Loucy (cell line): Measurements from ENCODE around the gene PPM1N.

Source experiments
- H2AFZ ChIP-seq: fragments of 200-600 bp; sonication (generic); 2 replicates; pipeline ENCODE4 v1.6.0; 2016; ENCODE audit warnings: antibody characterized with exemption, mild to moderate bottlenecking, low read length, moderate library complexity
- H3F3A ChIP-seq: fragments of 200-600 bp; 2 replicates; pipeline ENCODE4 v1.6.0; 2016; ENCODE audit warnings: antibody characterized with exemption, low read depth, mild to moderate bottlenecking
- H3K27me3 ChIP-seq: fragments of 200-600 bp; sonication (generic); 2 replicates; pipeline ENCODE4 v1.6.1; 2014; ENCODE audit warnings: low read length, mild to moderate bottlenecking; ENCODE audit not compliant: insufficient read depth, poor library complexity, severe bottlenecking
- H3K36me3 ChIP-seq: fragments of 200-600 bp; sonication (generic); 2 replicates; pipeline ENCODE4 v1.6.1; 2016; ENCODE audit warnings: low read length; ENCODE audit not compliant: insufficient read depth
- H3K4me1 ChIP-seq: fragments of 200-600 bp; sonication (generic); 2 replicates; pipeline ENCODE4 v1.5.1; 2014; ENCODE audit warnings: low read length, mild to moderate bottlenecking; ENCODE audit not compliant: insufficient read depth, poor library complexity, severe bottlenecking
- H3K4me2 ChIP-seq: fragments of 200-600 bp; sonication (generic); 2 replicates; pipeline ENCODE4 v1.6.0; 2014; ENCODE audit warnings: antibody characterized with exemption, low read length, low read depth, mild to moderate bottlenecking; ENCODE audit not compliant: poor library complexity, severe bottlenecking
- H3K4me3 ChIP-seq: fragments of 200-600 bp; sonication (generic); 2 replicates; pipeline ENCODE4 v1.5.1; 2014; ENCODE audit warnings: low read length, mild to moderate bottlenecking, mixed read lengths; ENCODE audit not compliant: poor library complexity, severe bottlenecking
- H3K79me2 ChIP-seq: fragments of 200-600 bp; sonication (generic); 2 replicates; pipeline ENCODE4 v1.6.1; 2014; ENCODE audit warnings: low read length; ENCODE audit not compliant: insufficient read depth
- H3K9ac ChIP-seq: fragments of 200-600 bp; sonication (generic); 2 replicates; pipeline ENCODE4 v1.6.0; 2014; ENCODE audit warnings: mild to moderate bottlenecking, low read depth, low read length, moderate library complexity; ENCODE audit not compliant: poor library complexity, severe bottlenecking
- H3K9me2 ChIP-seq: fragments of 200-600 bp; sonication (generic); replicated peaks from 2 replicates; pipeline ENCODE4 v1.6.1; 2016; ENCODE audit warnings: low read depth, low read length, mixed read lengths
- H3K9me3 ChIP-seq: fragments of 200-600 bp; sonication (generic); 2 replicates; pipeline ENCODE4 v1.6.1; 2014; ENCODE audit warnings: mild to moderate bottlenecking, antibody characterized with exemption, low read length, low read depth; ENCODE audit not compliant: insufficient read depth
- H4K20me1 ChIP-seq: fragments of 200-600 bp; sonication (generic); 2 replicates; pipeline ENCODE4 v1.6.0; 2014; ENCODE audit warnings: antibody characterized with exemption, low read length, mild to moderate bottlenecking; ENCODE audit not compliant: insufficient read depth, poor library complexity, severe bottlenecking
- EZH2phosphoT487 ChIP-seq: fragments of 200-600 bp; IDR thresholded peaks from 2 replicates; pipeline ENCODE4 v1.6.1; 2018; ENCODE audit warnings: antibody characterized with exemption, mild to moderate bottlenecking, moderate library complexity, borderline replicate concordance
- TF ChIP-seq, protein P1 (sequence below): fragments of 200-600 bp; sonication (generic); conservative IDR thresholded peaks from 2 replicates; pipeline ENCODE4 v1.5.1; 2014; ENCODE audit warnings: mild to moderate bottlenecking, antibody characterized with exemption, low read length

Gene PPM1N

DNA sequence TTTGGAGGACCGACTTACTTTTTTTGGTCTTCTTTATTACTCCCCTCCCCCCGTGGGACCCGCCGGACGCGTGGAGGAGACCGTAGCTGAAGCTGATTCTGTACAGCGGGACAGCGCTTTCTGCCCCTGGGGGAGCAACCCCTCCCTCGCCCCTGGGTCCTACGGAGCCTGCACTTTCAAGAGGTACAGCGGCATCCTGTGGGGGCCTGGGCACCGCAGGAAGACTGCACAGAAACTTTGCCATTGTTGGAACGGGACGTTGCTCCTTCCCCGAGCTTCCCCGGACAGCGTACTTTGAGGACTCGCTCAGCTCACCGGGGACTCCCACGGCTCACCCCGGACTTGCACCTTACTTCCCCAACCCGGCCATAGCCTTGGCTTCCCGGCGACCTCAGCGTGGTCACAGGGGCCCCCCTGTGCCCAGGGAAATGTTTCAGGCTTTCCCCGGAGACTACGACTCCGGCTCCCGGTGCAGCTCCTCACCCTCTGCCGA lies 30.0 kb upstream of the PPM1N start:
- no peak overlapping the region for H2AFZ ChIP-seq
- H3K4me1 ChIP-seq, result peaks cover 18% of the 10 kb centered on the region
- H3K4me3 ChIP-seq, result peak overlapping the region; percentile 87

DNA sequence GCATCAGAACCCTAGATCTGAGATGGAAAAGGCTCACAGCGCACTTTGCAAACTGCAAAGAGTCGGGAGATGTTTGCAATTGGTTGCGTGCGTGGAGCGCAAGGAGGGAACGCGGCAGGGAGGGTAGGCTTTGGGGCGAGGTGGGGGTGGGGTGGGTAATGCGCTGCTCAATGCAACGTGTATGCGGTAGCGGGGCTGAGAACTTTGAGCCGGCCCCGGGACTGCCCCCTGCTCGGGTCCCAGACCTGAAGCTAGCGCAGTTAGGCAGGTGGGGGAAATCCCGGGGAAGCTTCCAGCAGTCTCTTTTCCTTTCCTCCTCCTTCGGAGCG lies 29.5 kb upstream of the PPM1N start:
- H3K9me2 ChIP-seq, result no peaks in the 10 kb centered on the region
- H3K27me3 ChIP-seq, result no peaks in the 10 kb centered on the region
- TF ChIP-seq EZH2phosphoT487, result no peak
- TF ChIP-seq, protein P1, sequence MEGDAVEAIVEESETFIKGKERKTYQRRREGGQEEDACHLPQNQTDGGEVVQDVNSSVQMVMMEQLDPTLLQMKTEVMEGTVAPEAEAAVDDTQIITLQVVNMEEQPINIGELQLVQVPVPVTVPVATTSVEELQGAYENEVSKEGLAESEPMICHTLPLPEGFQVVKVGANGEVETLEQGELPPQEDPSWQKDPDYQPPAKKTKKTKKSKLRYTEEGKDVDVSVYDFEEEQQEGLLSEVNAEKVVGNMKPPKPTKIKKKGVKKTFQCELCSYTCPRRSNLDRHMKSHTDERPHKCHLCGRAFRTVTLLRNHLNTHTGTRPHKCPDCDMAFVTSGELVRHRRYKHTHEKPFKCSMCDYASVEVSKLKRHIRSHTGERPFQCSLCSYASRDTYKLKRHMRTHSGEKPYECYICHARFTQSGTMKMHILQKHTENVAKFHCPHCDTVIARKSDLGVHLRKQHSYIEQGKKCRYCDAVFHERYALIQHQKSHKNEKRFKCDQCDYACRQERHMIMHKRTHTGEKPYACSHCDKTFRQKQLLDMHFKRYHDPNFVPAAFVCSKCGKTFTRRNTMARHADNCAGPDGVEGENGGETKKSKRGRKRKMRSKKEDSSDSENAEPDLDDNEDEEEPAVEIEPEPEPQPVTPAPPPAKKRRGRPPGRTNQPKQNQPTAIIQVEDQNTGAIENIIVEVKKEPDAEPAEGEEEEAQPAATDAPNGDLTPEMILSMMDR, result no peak

More for the DNA sequence above, 30.0 kb upstream of the PPM1N start:
- no peaks in the 10 kb centered on the region for H3K9me2 ChIP-seq
- H3K79me2 ChIP-seq, result no peaks in the 10 kb centered on the region
- no peak for TF ChIP-seq EZH2phosphoT487
- TF ChIP-seq, protein P1, result no peak
- H3K9ac ChIP-seq, result peak overlapping the region; percentile 68
- peaks cover 9% of the 10 kb centered on the region for H4K20me1 ChIP-seq
- no peaks in the 10 kb centered on the region for H3K9me3 ChIP-seq
- H3F3A ChIP-seq, result no peaks in the 10 kb centered on the region
- H3K4me2 ChIP-seq, result peak overlapping the region; percentile 88
- H3K36me3 ChIP-seq, result no peaks in the 10 kb centered on the region
- no peaks in the 10 kb centered on the region for H3K27me3 ChIP-seq

DNA sequence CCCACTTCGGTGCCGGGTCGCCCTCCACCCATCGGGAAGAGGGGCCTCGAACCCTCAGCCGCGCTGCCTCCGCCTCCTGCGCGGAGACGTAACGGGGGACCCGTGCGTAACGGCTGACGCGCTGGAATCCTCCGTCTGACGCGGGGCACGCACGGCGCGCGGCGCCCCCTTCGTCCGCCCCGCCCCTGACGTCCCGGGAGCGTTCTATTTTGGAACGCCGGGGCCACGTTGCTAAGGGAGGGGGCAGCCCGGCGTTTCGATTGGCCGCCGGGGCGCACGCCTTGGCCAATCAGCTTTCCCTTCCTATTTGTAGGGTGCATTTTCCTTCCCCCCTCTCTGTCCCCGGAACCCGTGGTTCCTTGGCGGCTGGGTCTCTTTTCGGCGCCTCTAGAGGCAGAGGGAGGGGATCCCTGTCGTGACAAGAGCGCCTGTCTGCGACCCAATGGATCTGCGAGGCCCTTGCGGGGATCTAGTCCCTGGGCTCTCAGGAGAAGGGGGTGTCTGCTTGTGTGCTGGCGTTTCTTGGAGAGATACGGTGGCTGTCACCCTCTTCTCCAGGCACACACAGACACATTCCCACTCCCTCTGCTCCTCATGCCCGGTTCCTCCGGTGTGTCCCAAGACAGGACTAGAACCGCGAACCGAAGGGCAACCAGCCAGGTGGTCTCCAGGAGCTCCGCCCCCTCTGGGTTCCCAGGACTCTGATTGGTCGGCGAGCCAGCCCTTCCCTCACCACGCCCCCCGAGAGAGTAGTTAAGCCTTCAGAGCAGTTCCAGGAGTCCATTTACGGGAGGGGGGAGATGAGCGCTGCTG lies 28.9 kb upstream of the PPM1N start:
- no peak for TF ChIP-seq EZH2phosphoT487
- TF ChIP-seq, protein P1, result no peak

More for the DNA sequence above, 29.5 kb upstream of the PPM1N start:
- Histone ChIP-seq H3K79me2 (no peaks in the 10 kb centered on the region), H3K4me1 (peaks cover 18% of the 10 kb centered on the region), H3K36me3 (no peaks in the 10 kb centered on the region), H4K20me1 (peaks cover 9% of the 10 kb centered on the region), H3K4me3 (peak overlapping the region; percentile 87), H3K4me2 (peak overlapping the region; percentile 88), H3K9me3 (no peaks in the 10 kb centered on the region), H2AFZ (peak overlapping the region; percentile 76), H3F3A (no peaks in the 10 kb centered on the region), H3K9ac (peak overlapping the region; percentile 68)

More for the DNA sequence above, 28.9 kb upstream of the PPM1N start:
- Histone ChIP-seq H3K36me3 (no peaks in the 10 kb centered on the region), H3F3A (no peaks in the 10 kb centered on the region), H3K9me3 (no peaks in the 10 kb centered on the region), H3K9ac (peak overlapping the region; percentile 68), H3K4me3 (peak overlapping the region; percentile 87), H2AFZ (peak overlapping the region; percentile 96), H4K20me1 (peaks cover 9% of the 10 kb centered on the region), H3K4me2 (peak overlapping the region; percentile 88), H3K4me1 (peaks cover 18% of the 10 kb centered on the region), H3K9me2 (no peaks in the 10 kb centered on the region), H3K27me3 (no peaks in the 10 kb centered on the region), H3K79me2 (no peaks in the 10 kb centered on the region)
